Caco-2 (cell line): ENCODE measurements around the gene MTRR. TPM values are rescaled to one million over a fixed set of nuclear protein-coding genes. Genes with fewer than 3 reads are reported as not detected.

Experiments used
- BruUV-seq: library from RNA; stranded (reverse); fragments of 400-500 nt; replicated peaks from 2 replicates; lab custom pipeline; 2021; lab: Mats Ljungman, UMichigan
- CTCF ChIA-PET: fragments of 300-600 bp; sonication (Branson Sonifier 250); formaldehyde crosslinking; loops from one replicate; lab custom pipeline; 2022; ENCODE audit warnings: antibody characterized with exemption; lab: Charles Lee
- POLR2A ChIA-PET: fragments of 300-600 bp; sonication (Branson Sonifier 250); formaldehyde crosslinking; loops from one replicate; lab custom pipeline; 2022; ENCODE audit warnings: antibody characterized with exemption; lab: Charles Lee
- DNase-seq, 2 experiments: peaks; one replicate each; pipeline versions ENCODE4 v3.0.0 to v3.0.0-alpha.2; 2020 to 2022
- H3K27me3 ChIP-seq: replicated peaks from 2 replicates; pipeline ENCODE4 v1.6.0; 2011; ENCODE audit warnings: low read length; ENCODE audit not compliant: control insufficient read depth, insufficient read depth
- H3K36me3 ChIP-seq: 2 replicates; pipeline ENCODE4 v1.5.1; 2011; ENCODE audit warnings: low read length; ENCODE audit not compliant: control insufficient read depth, insufficient read depth
- H3K4me1 ChIP-seq: fragments of 250-450 bp; sonication (Bioruptor Pico); 2 replicates; pipeline ENCODE4 v1.5.1; 2020; ENCODE audit warnings: mild to moderate bottlenecking
- H3K4me3 ChIP-seq: 2 replicates; pipeline ENCODE4 v1.5.1; 2011; ENCODE audit warnings: low read depth, mild to moderate bottlenecking, control low read depth, low read length
- H3K9me3 ChIP-seq: fragments of 250-450 bp; sonication (Bioruptor Pico); 2 replicates; pipeline ENCODE4 v1.5.1; 2020; ENCODE audit warnings: mild to moderate bottlenecking, moderate library complexity
- H3K27ac Mint-ChIP-seq: one replicate; pipeline ENCODE4 v1.8.0; 2022; ENCODE audit warnings: mixed read lengths; ENCODE audit not compliant: unreplicated experiment
- H3K27me3 Mint-ChIP-seq: one replicate; pipeline ENCODE4 v1.8.0; 2022; ENCODE audit warnings: mixed read lengths; ENCODE audit not compliant: insufficient read depth, unreplicated experiment
- H3K36me3 Mint-ChIP-seq: one replicate; pipeline ENCODE4 v1.8.0; 2022; ENCODE audit warnings: mild to moderate bottlenecking, mixed read lengths; ENCODE audit not compliant: insufficient read depth, unreplicated experiment
- H3K4me1 Mint-ChIP-seq: one replicate; pipeline ENCODE4 v1.8.0; 2022; ENCODE audit warnings: low read depth, mixed read lengths; ENCODE audit not compliant: unreplicated experiment
- H3K4me3 Mint-ChIP-seq: one replicate; pipeline ENCODE4 v1.8.0; 2022; ENCODE audit warnings: mild to moderate bottlenecking, moderate library complexity, mixed read lengths; ENCODE audit not compliant: unreplicated experiment
- H3K9me3 Mint-ChIP-seq: one replicate; pipeline ENCODE4 v1.8.0; 2022; ENCODE audit warnings: mixed read lengths; ENCODE audit not compliant: unreplicated experiment
- intact Hi-C: fragments of 100-400 bp; cut with micrococcal nuclease; formaldehyde crosslinking; loops from one replicate; pipeline ENCODE4 v1.10.0; 2022; ENCODE audit not compliant: unreplicated experiment
- total RNA-seq: library from RNA; stranded (reverse); gene quantifications from 2 replicates; pipeline ENCODE4 v1.2.3, GENCODE V29; 2022
- TF ChIP-seq, protein P1 (sequence below), 2 experiments: fragments of 200-600 bp in 1 of 2; IDR thresholded peaks; 1 replicate in 1 of 2; 2 replicates in 1 of 2; pipeline versions ENCODE4 v1.5.1 to v1.8.0; 2011 to 2022; ENCODE audit warnings: antibody characterized with exemption in 1 of 2, control low read depth in 1 of 2, inconsistent platforms in 1 of 2, low read depth in 1 of 2, low read length in 1 of 2, mild to moderate bottlenecking in 1 of 2, moderate library complexity in 1 of 2; ENCODE audit not compliant: insufficient read depth in 1 of 2, severe bottlenecking in 1 of 2, unreplicated experiment in 1 of 2

The MTRR gene
- total RNA-seq, 1 experiment from 2014 or later, result 57.6 TPM

DNA sequence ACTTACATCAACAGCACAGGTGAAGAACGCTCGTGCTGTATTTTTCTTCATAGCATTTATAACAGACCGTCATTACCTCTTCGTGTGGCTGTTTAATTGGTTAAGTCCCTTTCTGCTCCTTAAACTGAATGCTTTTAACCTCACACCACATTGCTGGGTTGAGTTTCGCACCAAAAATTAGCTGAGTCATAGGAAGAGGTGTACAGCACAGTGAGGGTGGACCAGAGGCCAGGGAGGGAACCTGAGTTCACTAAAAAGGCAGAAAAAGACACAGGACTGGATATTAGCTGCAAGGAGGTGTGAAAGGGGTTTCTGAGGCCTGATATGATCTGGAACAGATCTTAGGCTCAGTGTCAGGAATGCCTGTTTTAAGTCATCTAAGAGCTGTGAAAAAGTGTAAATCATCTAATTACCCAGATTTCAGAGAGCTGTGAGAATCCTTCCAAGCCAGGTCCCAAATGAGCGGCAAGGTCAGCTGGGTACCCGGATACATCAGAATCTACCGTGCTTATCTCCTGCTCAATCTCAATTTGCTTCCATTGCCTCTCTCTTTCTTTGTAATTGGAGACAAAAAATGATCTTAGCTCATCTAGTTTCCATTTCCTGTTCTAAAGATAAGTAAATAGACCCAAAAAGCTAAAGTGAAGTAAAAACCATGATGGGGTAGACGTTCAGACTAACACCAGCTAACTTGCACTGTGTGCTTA lies 10.9 kb upstream of the MTRR start:
- H3K9me3 Mint-ChIP-seq, result no peaks in the 10 kb centered on the region
- no peak for DNase-seq
- peaks cover 5% of the 10 kb centered on the region for H3K4me1 Mint-ChIP-seq
- H3K4me3 Mint-ChIP-seq, result no peak overlapping the region
- Histone ChIP-seq H3K9me3 (no peaks in the 10 kb centered on the region), H3K4me3 (no peak overlapping the region), H3K36me3 (no peaks in the 10 kb centered on the region), H3K27me3 (no peaks in the 10 kb centered on the region), H3K4me1 (no peaks in the 10 kb centered on the region)
- no peaks in the 10 kb centered on the region for H3K27me3 Mint-ChIP-seq
- BruUV-seq, result no TSS peak
- H3K27ac Mint-ChIP-seq, result no peak overlapping the region
- H3K36me3 Mint-ChIP-seq, result peaks cover 13% of the 10 kb centered on the region
- TF ChIP-seq, protein P1, sequence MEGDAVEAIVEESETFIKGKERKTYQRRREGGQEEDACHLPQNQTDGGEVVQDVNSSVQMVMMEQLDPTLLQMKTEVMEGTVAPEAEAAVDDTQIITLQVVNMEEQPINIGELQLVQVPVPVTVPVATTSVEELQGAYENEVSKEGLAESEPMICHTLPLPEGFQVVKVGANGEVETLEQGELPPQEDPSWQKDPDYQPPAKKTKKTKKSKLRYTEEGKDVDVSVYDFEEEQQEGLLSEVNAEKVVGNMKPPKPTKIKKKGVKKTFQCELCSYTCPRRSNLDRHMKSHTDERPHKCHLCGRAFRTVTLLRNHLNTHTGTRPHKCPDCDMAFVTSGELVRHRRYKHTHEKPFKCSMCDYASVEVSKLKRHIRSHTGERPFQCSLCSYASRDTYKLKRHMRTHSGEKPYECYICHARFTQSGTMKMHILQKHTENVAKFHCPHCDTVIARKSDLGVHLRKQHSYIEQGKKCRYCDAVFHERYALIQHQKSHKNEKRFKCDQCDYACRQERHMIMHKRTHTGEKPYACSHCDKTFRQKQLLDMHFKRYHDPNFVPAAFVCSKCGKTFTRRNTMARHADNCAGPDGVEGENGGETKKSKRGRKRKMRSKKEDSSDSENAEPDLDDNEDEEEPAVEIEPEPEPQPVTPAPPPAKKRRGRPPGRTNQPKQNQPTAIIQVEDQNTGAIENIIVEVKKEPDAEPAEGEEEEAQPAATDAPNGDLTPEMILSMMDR (IDR thresholded peaks at IDR 0.05; ENCODE audit: insufficient read depth in 1 of 2, low read depth in 1 of 2, low read length in 1 of 2, severe bottlenecking in 1 of 2, unreplicated experiment in 1 of 2), result no peak
- POLR2A ChIA-PET, result no interaction called here
- intact Hi-C loops, result loop anchor here (10.0 kb wide), 1 partner anchor 93 kb away; no protein-coding TSS in a partner anchor
- CTCF ChIA-PET, result no interaction called here

DNA sequence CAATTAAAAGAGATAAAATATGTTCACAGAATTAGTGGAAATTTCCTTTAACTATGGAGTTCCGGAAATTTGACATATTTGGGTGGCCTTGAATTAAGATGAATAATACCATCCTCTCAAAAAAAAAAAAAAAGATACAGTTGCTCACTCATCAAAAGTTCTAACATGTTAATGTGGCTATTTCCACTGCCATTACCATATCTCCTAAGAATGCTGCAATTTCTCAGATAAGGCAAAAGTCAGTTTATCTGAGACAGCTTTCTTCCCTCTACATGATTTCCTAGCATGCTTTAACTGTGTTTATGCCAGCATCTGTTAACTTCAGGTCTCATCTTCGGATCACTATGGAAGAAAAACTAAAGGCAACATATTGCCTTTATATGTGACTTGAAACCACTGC lies 2.8 kb upstream of the MTRR start:
- no TSS peak for BruUV-seq
- H3K27me3 Mint-ChIP-seq, result no peaks in the 10 kb centered on the region

DNA sequence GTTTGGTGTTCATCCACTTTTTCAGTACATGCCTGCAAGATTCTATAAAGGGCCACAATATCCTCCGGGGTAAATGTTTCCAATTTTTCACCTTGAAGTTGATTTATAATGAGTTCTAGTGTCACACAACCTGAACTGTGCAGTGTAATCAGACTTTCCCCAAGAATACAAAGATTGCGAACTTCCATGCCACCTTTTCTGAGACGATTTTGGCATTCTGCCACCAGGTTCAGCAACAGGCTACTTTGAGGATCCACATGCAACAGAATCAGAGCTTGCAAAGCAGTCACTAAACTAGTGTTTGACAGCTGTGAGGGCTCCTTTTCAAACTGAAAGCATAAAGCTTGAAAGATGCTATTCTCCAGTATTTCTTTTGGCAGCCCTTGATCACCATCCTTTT lies 1.7 kb upstream of the MTRR start:
- ChIA-PET POLR2A (no interaction called here), CTCF (no interaction called here)
- Histone ChIP-seq H3K4me3 (no peak overlapping the region), H3K9me3 (no peaks in the 10 kb centered on the region), H3K4me1 (0 out of 2 replicates have a peak, but pooled peaks cover 7% of the 10 kb centered on the region), H3K36me3 (peaks cover 1% of the 10 kb centered on the region; the same call in 1 of the 2 replicates), H3K27me3 (no peaks in the 10 kb centered on the region)
- Mint-ChIP-seq H3K27me3 (no peaks in the 10 kb centered on the region), H3K4me1 (no peaks in the 10 kb centered on the region), H3K27ac (no peak overlapping the region), H3K9me3 (no peaks in the 10 kb centered on the region), H3K4me3 (no peak overlapping the region), H3K36me3 (peaks cover 43% of the 10 kb centered on the region)
- DNase-seq, result no peak
- TF ChIP-seq, protein P1 (IDR thresholded peaks at IDR 0.05; ENCODE audit: insufficient read depth in 1 of 2, low read depth in 1 of 2, low read length in 1 of 2, severe bottlenecking in 1 of 2, unreplicated experiment in 1 of 2), result no peak
- no TSS peak for BruUV-seq
- intact Hi-C loops, result no loop called here

More for the DNA sequence above, 2.8 kb upstream of the MTRR start:
- no peak overlapping the region for H3K27ac Mint-ChIP-seq
- H3K4me1 ChIP-seq, result 0 out of 2 replicates have a peak, but pooled peaks cover 7% of the 10 kb centered on the region
- peaks cover 1% of the 10 kb centered on the region; the same call in 1 of the 2 replicates for H3K36me3 ChIP-seq
- H3K9me3 ChIP-seq, result no peaks in the 10 kb centered on the region
- H3K4me1 Mint-ChIP-seq, result no peaks in the 10 kb centered on the region
- no peak for DNase-seq
- peaks cover 38% of the 10 kb centered on the region for H3K36me3 Mint-ChIP-seq
- TF ChIP-seq, protein P1 (IDR thresholded peaks at IDR 0.05; ENCODE audit: insufficient read depth in 1 of 2, low read depth in 1 of 2, low read length in 1 of 2, severe bottlenecking in 1 of 2, unreplicated experiment in 1 of 2), result no peak
- H3K9me3 Mint-ChIP-seq, result no peaks in the 10 kb centered on the region
- no peaks in the 10 kb centered on the region for H3K27me3 ChIP-seq
- no peak overlapping the region for H3K4me3 ChIP-seq
- ChIA-PET POLR2A (no interaction called here), CTCF (no interaction called here)
- intact Hi-C loops, result no loop called here
- no peak overlapping the region for H3K4me3 Mint-ChIP-seq
